ENCODE data around the gene CELSR3. TPM values are rescaled to one million over a fixed set of nuclear protein-coding genes. Genes with fewer than 3 reads are reported as not detected.

CELSR3 gene
- total RNA-seq, 1 experiment from 2014 or later: 3.8 TPM

- Histone ChIP-seq H3K79me2 (ENCODE audit: low read length) (peaks cover 17% of the 10 kb centered on the region), H4K20me1 (ENCODE audit: insufficient read depth, low read depth, low read length) (no peaks in the 10 kb centered on the region), H3K36me3 (ENCODE audit: insufficient read depth, low read length) (no peaks in the 10 kb centered on the region; the same call in 1 of the 2 replicates), H2AFZ (ENCODE audit: low read length) (no peak overlapping the region), H3K4me3 (ENCODE audit: low read length) (no peak overlapping the region), H3K9ac (ENCODE audit: low read length) (no peak overlapping the region), H3K9me2 (replicated peaks; ENCODE audit: insufficient read depth, low read length) (no peaks in the 10 kb centered on the region), H3K27me3 (ENCODE audit: low read length) (no peaks in the 10 kb centered on the region), H3K4me1 (ENCODE audit: low read length) (peaks cover 21% of the 10 kb centered on the region), H3K4me2 (ENCODE audit: low read depth, low read length, poor library complexity, severe bottlenecking) (no peak overlapping the region), H3K27ac (ENCODE audit: low read length) (no peak overlapping the region), H3K9me3 (ENCODE audit: low read length) (no peaks in the 10 kb centered on the region)
- no peak for DNase-seq
Measured at GRCh38 chr3:48637305-48637704, 25.4 kb downstream of the CELSR3 start.

GRCh38 chr3:48636149-48636655 is 26.5 kb downstream of the CELSR3 start:
- Histone ChIP-seq H3K4me3 (ENCODE audit: low read length) (peak overlapping the region; percentile 96), H3K4me2 (ENCODE audit: low read depth, low read length, poor library complexity, severe bottlenecking) (peak overlapping the region; percentile 99), H3K9me2 (replicated peaks; ENCODE audit: insufficient read depth, low read length) (no peaks in the 10 kb centered on the region), H3K27me3 (ENCODE audit: low read length) (no peaks in the 10 kb centered on the region), H2AFZ (ENCODE audit: low read length) (peak overlapping the region; percentile 51; the same call in 1 of the 2 replicates), H3K27ac (ENCODE audit: low read length) (peak overlapping the region; percentile 23; the same call in 1 of the 2 replicates), H3K4me1 (ENCODE audit: low read length) (peaks cover 21% of the 10 kb centered on the region), H3K9me3 (ENCODE audit: low read length) (no peaks in the 10 kb centered on the region), H4K20me1 (ENCODE audit: insufficient read depth, low read depth, low read length) (no peaks in the 10 kb centered on the region), H3K9ac (ENCODE audit: low read length) (peak overlapping the region; percentile 97), H3K36me3 (ENCODE audit: insufficient read depth, low read length) (no peaks in the 10 kb centered on the region; the same call in 1 of the 2 replicates), H3K79me2 (ENCODE audit: low read length) (peaks cover 17% of the 10 kb centered on the region)
- no peak for DNase-seq

- H3K36me3 ChIP-seq (ENCODE audit: insufficient read depth, low read length): no peaks in the 10 kb centered on the region; the same call in 1 of the 2 replicates
- no peaks in the 10 kb centered on the region for H3K9me2 ChIP-seq (replicated peaks; ENCODE audit: insufficient read depth, low read length)
- peak within 1 kb of the TSS; percentile 99 for H3K4me2 ChIP-seq (ENCODE audit: low read depth, low read length, poor library complexity, severe bottlenecking)
- no peaks in the 10 kb centered on the region for H3K9me3 ChIP-seq (ENCODE audit: low read length)
- H4K20me1 ChIP-seq (ENCODE audit: insufficient read depth, low read depth, low read length): no peaks in the 10 kb centered on the region
- peak within 1 kb of the TSS; percentile 73 for H3K27ac ChIP-seq (ENCODE audit: low read length)
- peak within 1 kb of the TSS; percentile 96 for H3K4me3 ChIP-seq (ENCODE audit: low read length)
- peak within 1 kb of the TSS; percentile 97 for H3K9ac ChIP-seq (ENCODE audit: low read length)
- peak within 1 kb of the TSS; percentile 78; the same call in 1 of the 2 replicates for H2AFZ ChIP-seq (ENCODE audit: low read length)
- H3K27me3 ChIP-seq (ENCODE audit: low read length): no peaks in the 10 kb centered on the region
- H3K79me2 ChIP-seq (ENCODE audit: low read length): peaks cover 17% of the 10 kb centered on the region
- peak; percentile 98 for DNase-seq
- peaks cover 21% of the 10 kb centered on the region for H3K4me1 ChIP-seq (ENCODE audit: low read length)
Measured at GRCh38 chr3:48635222-48636021, 27.3 kb downstream of the CELSR3 start, which contains the start of gene SLC26A6. Gene SLC26A6 (minus strand): TSS chr3:48635461. CDS start chr3:48635393, 68 bp downstream.

GRCh38 chr3:48634661-48635221 is 27.9 kb downstream of the CELSR3 start:
- peak; percentile 86 for DNase-seq
- Histone ChIP-seq H3K4me3 (ENCODE audit: low read length) (peak overlapping the region; percentile 96), H3K4me2 (ENCODE audit: low read depth, low read length, poor library complexity, severe bottlenecking) (peak overlapping the region; percentile 99), H3K9me2 (replicated peaks; ENCODE audit: insufficient read depth, low read length) (no peaks in the 10 kb centered on the region), H3K27me3 (ENCODE audit: low read length) (no peaks in the 10 kb centered on the region), H3K4me1 (ENCODE audit: low read length) (peaks cover 21% of the 10 kb centered on the region), H3K9ac (ENCODE audit: low read length) (peak overlapping the region; percentile 97), H4K20me1 (ENCODE audit: insufficient read depth, low read depth, low read length) (no peaks in the 10 kb centered on the region), H3K27ac (ENCODE audit: low read length) (peak overlapping the region; percentile 73), H3K9me3 (ENCODE audit: low read length) (no peaks in the 10 kb centered on the region), H3K36me3 (ENCODE audit: insufficient read depth, low read length) (no peaks in the 10 kb centered on the region; the same call in 1 of the 2 replicates), H3K79me2 (ENCODE audit: low read length) (peaks cover 17% of the 10 kb centered on the region), H2AFZ (ENCODE audit: low read length) (peak overlapping the region; percentile 78; the same call in 1 of the 2 replicates)

- H2AFZ ChIP-seq (ENCODE audit: low read length): no peak overlapping the region
- H3K9ac ChIP-seq (ENCODE audit: low read length): peak overlapping the region; percentile 97
Measured at GRCh38 chr3:48633743-48634142, 28.9 kb downstream of the CELSR3 start.

GRCh38 chr3:48633256-48633655 is 29.4 kb downstream of the CELSR3 start:
- peaks cover 17% of the 10 kb centered on the region for H3K79me2 ChIP-seq (ENCODE audit: low read length)
- no peaks in the 10 kb centered on the region for H3K9me3 ChIP-seq (ENCODE audit: low read length)
- no peak overlapping the region for H3K4me2 ChIP-seq (ENCODE audit: low read depth, low read length, poor library complexity, severe bottlenecking)
- no peak overlapping the region for H3K9ac ChIP-seq (ENCODE audit: low read length)
- H3K27ac ChIP-seq (ENCODE audit: low read length): no peak overlapping the region
- no peak overlapping the region for H2AFZ ChIP-seq (ENCODE audit: low read length)
- no peaks in the 10 kb centered on the region for H3K27me3 ChIP-seq (ENCODE audit: low read length)
- H3K9me2 ChIP-seq (replicated peaks; ENCODE audit: insufficient read depth, low read length): no peaks in the 10 kb centered on the region
- H3K36me3 ChIP-seq (ENCODE audit: insufficient read depth, low read length): no peaks in the 10 kb centered on the region; the same call in 1 of the 2 replicates
- no peak overlapping the region for H3K4me3 ChIP-seq (ENCODE audit: low read length)
- peaks cover 21% of the 10 kb centered on the region for H3K4me1 ChIP-seq (ENCODE audit: low read length)
- no peak for DNase-seq
- no peaks in the 10 kb centered on the region for H4K20me1 ChIP-seq (ENCODE audit: insufficient read depth, low read depth, low read length)

More at GRCh38 chr3:48633743-48634142, 28.9 kb downstream of the CELSR3 start:
- Histone ChIP-seq H3K4me1 (ENCODE audit: low read length) (peaks cover 21% of the 10 kb centered on the region), H4K20me1 (ENCODE audit: insufficient read depth, low read depth, low read length) (no peaks in the 10 kb centered on the region), H3K9me3 (ENCODE audit: low read length) (no peaks in the 10 kb centered on the region), H3K79me2 (ENCODE audit: low read length) (peaks cover 17% of the 10 kb centered on the region), H3K27ac (ENCODE audit: low read length) (no peak overlapping the region), H3K4me2 (ENCODE audit: low read depth, low read length, poor library complexity, severe bottlenecking) (peak overlapping the region; percentile 99), H3K9me2 (replicated peaks; ENCODE audit: insufficient read depth, low read length) (no peaks in the 10 kb centered on the region), H3K36me3 (ENCODE audit: insufficient read depth, low read length) (no peaks in the 10 kb centered on the region; the same call in 1 of the 2 replicates), H3K4me3 (ENCODE audit: low read length) (peak overlapping the region; percentile 96; the same call in 1 of the 2 replicates), H3K27me3 (ENCODE audit: low read length) (no peaks in the 10 kb centered on the region)
- no peak for DNase-seq

GRCh38 chr3:48631516-48632448 is 30.9 kb downstream of the CELSR3 start:
- Histone ChIP-seq H3K4me1 (ENCODE audit: low read length) (peaks cover 20% of the 10 kb centered on the region), H3K36me3 (ENCODE audit: insufficient read depth, low read length) (no peaks in the 10 kb centered on the region; the same call in 1 of the 2 replicates), H4K20me1 (ENCODE audit: insufficient read depth, low read depth, low read length) (no peaks in the 10 kb centered on the region), H3K27me3 (ENCODE audit: low read length) (no peaks in the 10 kb centered on the region), H3K4me2 (ENCODE audit: low read depth, low read length, poor library complexity, severe bottlenecking) (no peak overlapping the region), H3K9me3 (ENCODE audit: low read length) (no peaks in the 10 kb centered on the region), H3K79me2 (ENCODE audit: low read length) (peaks cover 17% of the 10 kb centered on the region), H3K9ac (ENCODE audit: low read length) (no peak overlapping the region), H3K4me3 (ENCODE audit: low read length) (no peak overlapping the region), H3K9me2 (replicated peaks; ENCODE audit: insufficient read depth, low read length) (no peaks in the 10 kb centered on the region), H2AFZ (ENCODE audit: low read length) (no peak overlapping the region), H3K27ac (ENCODE audit: low read length) (no peak overlapping the region)
- DNase-seq: no peak
